Measurements from ENCODE around the gene SLC6A18. TPM values are rescaled to one million over a fixed set of nuclear protein-coding genes. Genes with fewer than 3 reads are reported as not detected.

The SLC6A18 gene
- total and polyA plus RNA-seq, 2 of the 13 experiments (the other 11 are each of a cell fraction or from before 2014, with no cell fraction given), result not detected

DNA sequence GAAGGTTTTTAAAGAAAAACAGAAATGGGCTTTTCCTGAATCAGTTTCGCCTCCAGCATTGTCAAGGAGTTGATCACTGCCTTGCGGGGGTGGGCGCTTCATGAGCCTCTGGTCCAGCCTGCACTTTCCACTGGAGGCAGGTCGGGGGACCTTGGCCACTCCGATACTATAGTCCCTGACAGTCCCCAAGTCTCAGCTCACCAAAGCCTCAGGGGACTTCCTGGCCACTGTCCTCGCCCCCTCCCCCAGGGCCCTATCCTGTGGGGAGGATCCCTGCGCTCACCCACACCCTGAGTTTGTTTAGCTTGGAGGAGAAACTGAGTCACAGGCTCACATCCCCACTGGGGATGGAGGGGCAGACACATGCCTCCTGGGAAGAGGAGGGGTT is 22.4 kb upstream of the SLC6A18 start:
- Histone ChIP-seq H3K36me3 (replicated peaks in 1 of 2; ENCODE audit: control insufficient read depth in 1 of 2, insufficient read depth in 2 of 2, low read length in 2 of 2) (no peaks in the 10 kb centered on the region), H3K9ac (ENCODE audit: insufficient read depth, low read depth, low read length) (no peak overlapping the region), H3K4me2 (ENCODE audit: low read depth, low read length) (no peak overlapping the region), H4K20me1 (ENCODE audit: insufficient read depth, low read length) (no peaks in the 10 kb centered on the region), H3K9me3 (ENCODE audit: low read length) (no peaks in the 10 kb centered on the region), H3K27me3 (ENCODE audit: control insufficient read depth in 1 of 2, insufficient read depth in 2 of 2, low read length in 2 of 2) (peaks cover 8 to 72% of the 10 kb centered on the region in 2 experiments), H3K4me1 (ENCODE audit: insufficient read depth, low read length) (peaks cover 44% of the 10 kb centered on the region), H3K27ac (ENCODE audit: extremely low read length, insufficient read depth, low read length) (no peak overlapping the region), H3K79me2 (ENCODE audit: insufficient read depth, low read length) (no peaks in the 10 kb centered on the region), H3K4me3 (replicated peaks in 1 of 3; ENCODE audit: insufficient read depth in 1 of 3, low read depth in 2 of 3, low read length in 3 of 3) (no peak overlapping the region), H2AFZ (ENCODE audit: low read length) (no peak overlapping the region)
- WGBS (ENCODE audit: low lambda C conversion rate), result 65% methylated on average over 7 of the region's 7 CpGs
- in situ Hi-C loops (cut with HindIII; ENCODE audit: extremely low pct_ligation_motif_present, low pct_unique_long_range_greater_than_20kb) (no loop called here), intact Hi-C loops (cut with micrococcal nuclease; ENCODE audit: unreplicated experiment) (loop anchor here (10.0 kb wide), 1 partner anchor 442 kb away; no protein-coding TSS in a partner anchor)
- ATAC-seq, result no peak
- no peak for DNase-seq (ENCODE audit: low spot score)
- BruUV-seq (replicated peaks), result no TSS peak
- CTCF ChIA-PET (ENCODE audit: low intra/inter-chr PET ratio, low total read pairs), result no interaction called here
- POLR2A ChIA-PET, result no interaction called here
- TF ChIP-seq MYNN (CRISPR knock-in tag; IDR thresholded peaks at IDR 0.05; ENCODE audit: low read depth), result no peak
- no peak for TF ChIP-seq RBAK (CRISPR knock-in tag; IDR thresholded peaks at IDR 0.05)
- TF ChIP-seq BCL6 (CRISPR knock-in tag; IDR thresholded peaks at IDR 0.05), result no peak
- TF ChIP-seq ZSCAN12 (CRISPR knock-in tag; IDR thresholded peaks at IDR 0.05), result no peak
- TF ChIP-seq, protein P1, sequence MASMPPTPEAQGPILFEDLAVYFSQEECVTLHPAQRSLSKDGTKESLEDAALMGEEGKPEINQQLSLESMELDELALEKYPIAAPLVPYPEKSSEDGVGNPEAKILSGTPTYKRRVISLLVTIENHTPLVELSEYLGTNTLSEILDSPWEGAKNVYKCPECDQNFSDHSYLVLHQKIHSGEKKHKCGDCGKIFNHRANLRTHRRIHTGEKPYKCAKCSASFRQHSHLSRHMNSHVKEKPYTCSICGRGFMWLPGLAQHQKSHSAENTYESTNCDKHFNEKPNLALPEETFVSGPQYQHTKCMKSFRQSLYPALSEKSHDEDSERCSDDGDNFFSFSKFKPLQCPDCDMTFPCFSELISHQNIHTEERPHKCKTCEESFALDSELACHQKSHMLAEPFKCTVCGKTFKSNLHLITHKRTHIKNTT (CRISPR knock-in tag; IDR thresholded peaks at IDR 0.05), result no peak
- TF ChIP-seq TERF1 (CRISPR knock-in tag; IDR thresholded peaks at IDR 0.05), result no peak
- TF ChIP-seq SIX4 (CRISPR knock-in tag; IDR thresholded peaks at IDR 0.05), result no peak
- TF ChIP-seq, protein P2, sequence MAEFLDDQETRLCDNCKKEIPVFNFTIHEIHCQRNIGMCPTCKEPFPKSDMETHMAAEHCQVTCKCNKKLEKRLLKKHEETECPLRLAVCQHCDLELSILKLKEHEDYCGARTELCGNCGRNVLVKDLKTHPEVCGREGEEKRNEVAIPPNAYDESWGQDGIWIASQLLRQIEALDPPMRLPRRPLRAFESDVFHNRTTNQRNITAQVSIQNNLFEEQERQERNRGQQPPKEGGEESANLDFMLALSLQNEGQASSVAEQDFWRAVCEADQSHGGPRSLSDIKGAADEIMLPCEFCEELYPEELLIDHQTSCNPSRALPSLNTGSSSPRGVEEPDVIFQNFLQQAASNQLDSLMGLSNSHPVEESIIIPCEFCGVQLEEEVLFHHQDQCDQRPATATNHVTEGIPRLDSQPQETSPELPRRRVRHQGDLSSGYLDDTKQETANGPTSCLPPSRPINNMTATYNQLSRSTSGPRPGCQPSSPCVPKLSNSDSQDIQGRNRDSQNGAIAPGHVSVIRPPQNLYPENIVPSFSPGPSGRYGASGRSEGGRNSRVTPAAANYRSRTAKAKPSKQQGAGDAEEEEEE (CRISPR knock-in tag; IDR thresholded peaks at IDR 0.05; ENCODE audit: borderline replicate concordance), result no peak
- no peak for TF ChIP-seq THAP11 (CRISPR knock-in tag; IDR thresholded peaks at IDR 0.05)
- TF ChIP-seq ZFP82 (CRISPR knock-in tag; IDR thresholded peaks at IDR 0.05; ENCODE audit: borderline replicate concordance), result no peak
- FAIRE-seq, result no peak

Data from HepG2 (cell line).